ENCODE results near the gene BMF. TPM values are rescaled to one million over a fixed set of nuclear protein-coding genes. Genes with fewer than 3 reads are reported as not detected.
A peak's percentile ranks its signal among the peaks of the same experiment; 100 is the strongest.

The BMF gene
- polyA plus RNA-seq, 1 donor from 2014 or later, result 5.8 TPM

GRCh38 chr15:40108061-40108854 is 421 bp downstream of the BMF start:
- H3F3A ChIP-seq (ENCODE audit: insufficient read depth, low read length, poor library complexity, severe bottlenecking), result no peaks in the 10 kb centered on the region
- peak overlapping the region; percentile 78 for H3K4me2 ChIP-seq (ENCODE audit: low read length)
- H3K9me2 ChIP-seq (ENCODE audit: insufficient read depth, low read length), result no peaks in the 10 kb centered on the region
- H3K4me3 ChIP-seq (ENCODE audit: low read length), result peak overlapping the region; percentile 79
- no peak for TF ChIP-seq EP300 (conservative IDR thresholded peaks at IDR 0.05; ENCODE audit: poor library complexity, severe bottlenecking)
- peak; percentile 37 for TF ChIP-seq MXI1 (conservative IDR thresholded peaks at IDR 0.05; ENCODE audit: poor library complexity, severe bottlenecking)
- peak overlapping the region; percentile 66 for H3K9ac ChIP-seq (ENCODE audit: low read length)
- H4K20me1 ChIP-seq (ENCODE audit: insufficient read depth), result no peaks in the 10 kb centered on the region
- no peaks in the 10 kb centered on the region for H3K36me3 ChIP-seq (ENCODE audit: insufficient read depth, low read length)
- peak overlapping the region; percentile 60 for H2AFZ ChIP-seq (ENCODE audit: low read depth, low read length)
- H3K9me3 ChIP-seq (ENCODE audit: low read length), result no peaks in the 10 kb centered on the region
- no peaks in the 10 kb centered on the region for H3K27me3 ChIP-seq (ENCODE audit: insufficient read depth, low read depth, low read length)
- no peaks in the 10 kb centered on the region for H3K79me2 ChIP-seq (replicated peaks; ENCODE audit: insufficient read depth, low read length)
- no peak overlapping the region for H3K27ac ChIP-seq (ENCODE audit: low read length)

DNA sequence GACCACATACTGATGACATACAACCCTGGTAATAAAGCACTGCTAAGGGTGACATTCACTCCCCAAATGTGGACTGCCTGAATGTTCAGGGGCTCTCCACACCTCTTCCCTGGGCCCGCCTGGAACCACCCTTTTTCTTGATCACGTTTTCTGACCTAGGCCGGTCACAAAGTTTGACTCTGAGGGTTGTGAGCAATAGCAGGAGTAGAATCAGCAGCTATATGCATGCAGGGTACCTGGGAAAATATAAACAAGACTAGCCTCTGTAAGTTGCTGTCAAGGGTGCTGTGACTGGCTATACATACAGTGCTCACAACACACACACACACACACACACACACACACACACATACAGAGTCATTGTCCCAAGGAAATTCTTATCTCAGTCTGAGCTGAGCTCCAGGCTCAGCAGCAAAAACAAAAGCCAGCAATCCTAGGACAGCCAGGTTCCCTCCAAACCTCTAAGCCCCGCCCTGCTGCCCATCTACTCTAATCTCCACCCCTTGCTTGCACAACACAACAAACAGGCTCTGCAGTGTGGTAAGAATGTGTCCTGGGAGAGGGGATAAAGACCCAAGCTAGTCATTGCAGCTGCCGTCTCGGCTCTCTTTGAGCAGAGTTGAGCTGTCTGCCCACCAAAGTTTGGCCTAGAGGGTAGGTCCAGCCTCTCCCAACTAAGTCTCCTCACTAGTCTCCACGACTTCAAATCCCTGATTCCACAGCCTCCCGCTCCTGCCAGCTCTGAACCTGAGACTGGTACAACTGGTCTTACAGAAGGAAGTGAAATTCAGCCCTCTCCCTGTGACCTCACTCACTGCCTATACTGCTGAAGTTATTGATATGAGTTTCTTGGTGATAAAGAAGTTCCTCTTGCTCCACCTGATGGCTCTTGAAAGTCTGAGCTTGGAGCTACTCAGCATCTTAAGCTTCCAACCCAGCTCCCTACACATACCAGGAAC is 2.2 kb downstream of the BMF start:
- TF ChIP-seq SMC3 (conservative IDR thresholded peaks at IDR 0.05; ENCODE audit: poor library complexity) (no peak), MXI1 (conservative IDR thresholded peaks at IDR 0.05; ENCODE audit: poor library complexity, severe bottlenecking) (no peak), RAD21 (conservative IDR thresholded peaks at IDR 0.05) (no peak), TAF1 (IDR thresholded peaks at IDR 0.05; ENCODE audit: low read depth) (no peak), EZH2 (IDR thresholded peaks at IDR 0.05; ENCODE audit: borderline replicate concordance, insufficient read depth, low read length, poor library complexity, severe bottlenecking) (no peak), POLR2AphosphoS5 (IDR thresholded peaks at IDR 0.05) (no peak), EP300 (conservative IDR thresholded peaks at IDR 0.05; ENCODE audit: poor library complexity, severe bottlenecking) (no peak)
- TF ChIP-seq, protein P1, sequence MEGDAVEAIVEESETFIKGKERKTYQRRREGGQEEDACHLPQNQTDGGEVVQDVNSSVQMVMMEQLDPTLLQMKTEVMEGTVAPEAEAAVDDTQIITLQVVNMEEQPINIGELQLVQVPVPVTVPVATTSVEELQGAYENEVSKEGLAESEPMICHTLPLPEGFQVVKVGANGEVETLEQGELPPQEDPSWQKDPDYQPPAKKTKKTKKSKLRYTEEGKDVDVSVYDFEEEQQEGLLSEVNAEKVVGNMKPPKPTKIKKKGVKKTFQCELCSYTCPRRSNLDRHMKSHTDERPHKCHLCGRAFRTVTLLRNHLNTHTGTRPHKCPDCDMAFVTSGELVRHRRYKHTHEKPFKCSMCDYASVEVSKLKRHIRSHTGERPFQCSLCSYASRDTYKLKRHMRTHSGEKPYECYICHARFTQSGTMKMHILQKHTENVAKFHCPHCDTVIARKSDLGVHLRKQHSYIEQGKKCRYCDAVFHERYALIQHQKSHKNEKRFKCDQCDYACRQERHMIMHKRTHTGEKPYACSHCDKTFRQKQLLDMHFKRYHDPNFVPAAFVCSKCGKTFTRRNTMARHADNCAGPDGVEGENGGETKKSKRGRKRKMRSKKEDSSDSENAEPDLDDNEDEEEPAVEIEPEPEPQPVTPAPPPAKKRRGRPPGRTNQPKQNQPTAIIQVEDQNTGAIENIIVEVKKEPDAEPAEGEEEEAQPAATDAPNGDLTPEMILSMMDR (IDR thresholded peaks at IDR 0.05; ENCODE audit: poor library complexity, severe bottlenecking), result no peak
- TF ChIP-seq, protein P2, sequence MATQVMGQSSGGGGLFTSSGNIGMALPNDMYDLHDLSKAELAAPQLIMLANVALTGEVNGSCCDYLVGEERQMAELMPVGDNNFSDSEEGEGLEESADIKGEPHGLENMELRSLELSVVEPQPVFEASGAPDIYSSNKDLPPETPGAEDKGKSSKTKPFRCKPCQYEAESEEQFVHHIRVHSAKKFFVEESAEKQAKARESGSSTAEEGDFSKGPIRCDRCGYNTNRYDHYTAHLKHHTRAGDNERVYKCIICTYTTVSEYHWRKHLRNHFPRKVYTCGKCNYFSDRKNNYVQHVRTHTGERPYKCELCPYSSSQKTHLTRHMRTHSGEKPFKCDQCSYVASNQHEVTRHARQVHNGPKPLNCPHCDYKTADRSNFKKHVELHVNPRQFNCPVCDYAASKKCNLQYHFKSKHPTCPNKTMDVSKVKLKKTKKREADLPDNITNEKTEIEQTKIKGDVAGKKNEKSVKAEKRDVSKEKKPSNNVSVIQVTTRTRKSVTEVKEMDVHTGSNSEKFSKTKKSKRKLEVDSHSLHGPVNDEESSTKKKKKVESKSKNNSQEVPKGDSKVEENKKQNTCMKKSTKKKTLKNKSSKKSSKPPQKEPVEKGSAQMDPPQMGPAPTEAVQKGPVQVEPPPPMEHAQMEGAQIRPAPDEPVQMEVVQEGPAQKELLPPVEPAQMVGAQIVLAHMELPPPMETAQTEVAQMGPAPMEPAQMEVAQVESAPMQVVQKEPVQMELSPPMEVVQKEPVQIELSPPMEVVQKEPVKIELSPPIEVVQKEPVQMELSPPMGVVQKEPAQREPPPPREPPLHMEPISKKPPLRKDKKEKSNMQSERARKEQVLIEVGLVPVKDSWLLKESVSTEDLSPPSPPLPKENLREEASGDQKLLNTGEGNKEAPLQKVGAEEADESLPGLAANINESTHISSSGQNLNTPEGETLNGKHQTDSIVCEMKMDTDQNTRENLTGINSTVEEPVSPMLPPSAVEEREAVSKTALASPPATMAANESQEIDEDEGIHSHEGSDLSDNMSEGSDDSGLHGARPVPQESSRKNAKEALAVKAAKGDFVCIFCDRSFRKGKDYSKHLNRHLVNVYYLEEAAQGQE (IDR thresholded peaks at IDR 0.05; ENCODE audit: borderline replicate concordance), result no peak
- Histone ChIP-seq H3F3A (ENCODE audit: insufficient read depth, low read length, poor library complexity, severe bottlenecking) (no peaks in the 10 kb centered on the region), H3K9me2 (ENCODE audit: insufficient read depth, low read length) (no peaks in the 10 kb centered on the region), H3K4me3 (ENCODE audit: low read length) (no peak overlapping the region), H3K27ac (ENCODE audit: low read length) (no peak overlapping the region), H3K27me3 (ENCODE audit: insufficient read depth, low read depth, low read length) (no peaks in the 10 kb centered on the region), H3K4me2 (ENCODE audit: low read length) (no peak overlapping the region), H3K79me2 (replicated peaks; ENCODE audit: insufficient read depth, low read length) (no peaks in the 10 kb centered on the region), H2AFZ (ENCODE audit: low read depth, low read length) (no peak overlapping the region), H3K36me3 (ENCODE audit: insufficient read depth, low read length) (no peaks in the 10 kb centered on the region), H3K9ac (ENCODE audit: low read length) (no peak overlapping the region), H3K9me3 (ENCODE audit: low read length) (no peaks in the 10 kb centered on the region), H4K20me1 (ENCODE audit: insufficient read depth) (no peaks in the 10 kb centered on the region)
